Stimulated activated CD4-positive, alpha-beta T cell treated with anti-CD3 and anti-CD28 coated beads, Interleukin-12 subunit alpha, Interleukin-12 subunit beta, amount 100 ng/mL, for 24 hours (primary cell): ENCODE results near the gene KRTAP10-8.
"Not testable (repeated sequence)": the region's sequence is repeated elsewhere in the genome, so short reads cannot be mapped to it uniquely, and the experiment has no call there.

Source experiments
- DNase-seq, 2 experiments: peaks; one replicate each; pipeline ENCODE4 v3.0.0-alpha.2; 2020; ENCODE audit warnings: low read depth in 2 of 2

Gene KRTAP10-8

GRCh38 chr21:44612029-44612486, at the start of gene KRTAP10-8:
TSS of gene KRTAP10-8 (plus strand) at chr21:44612079. CDS start at chr21:44612101, 22 bp downstream.
- no peak for DNase-seq

DNA sequence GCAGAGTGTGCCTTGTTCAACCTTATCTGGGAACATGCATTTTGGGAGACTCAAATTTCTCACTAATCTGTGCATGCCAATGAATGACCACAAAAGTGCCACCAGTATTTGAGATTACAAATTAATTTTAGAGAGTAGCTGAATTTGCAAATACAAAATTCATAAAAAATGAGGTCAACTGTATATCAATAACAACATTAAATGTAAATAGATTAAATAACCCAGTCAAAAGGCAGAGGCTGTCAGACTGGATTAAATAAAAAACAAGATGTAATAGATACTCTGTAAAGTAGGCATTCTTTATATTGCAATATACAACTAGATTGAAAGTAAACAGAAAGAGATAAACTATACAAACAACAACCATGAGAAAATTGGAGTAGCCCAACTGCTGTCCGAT, 47.8 kb upstream of the KRTAP10-8 start:
- DNase-seq, result no peak

GRCh38 chr21:44564886-44565598, 46.8 kb upstream of the KRTAP10-8 start:
- DNase-seq, result no peak

DNA sequence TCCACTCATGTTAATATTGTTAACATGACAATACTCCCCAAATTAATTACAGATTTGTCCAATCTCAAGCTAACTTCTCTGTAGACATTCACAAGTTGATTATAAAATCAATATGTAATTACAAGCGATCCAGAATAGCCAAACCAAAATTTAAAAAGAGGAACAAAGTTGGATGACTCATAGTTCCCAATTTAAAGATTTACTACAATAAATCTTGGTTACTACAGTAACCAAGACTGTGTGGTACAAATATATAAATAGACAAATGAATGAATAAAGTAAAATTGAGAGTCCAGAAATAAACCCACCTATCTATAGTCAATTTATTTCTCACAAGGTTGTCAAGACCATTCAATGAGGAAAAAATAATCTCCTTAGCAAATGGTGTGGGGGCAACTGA, 45.5 kb upstream of the KRTAP10-8 start:
- DNase-seq, result no peak

DNA sequence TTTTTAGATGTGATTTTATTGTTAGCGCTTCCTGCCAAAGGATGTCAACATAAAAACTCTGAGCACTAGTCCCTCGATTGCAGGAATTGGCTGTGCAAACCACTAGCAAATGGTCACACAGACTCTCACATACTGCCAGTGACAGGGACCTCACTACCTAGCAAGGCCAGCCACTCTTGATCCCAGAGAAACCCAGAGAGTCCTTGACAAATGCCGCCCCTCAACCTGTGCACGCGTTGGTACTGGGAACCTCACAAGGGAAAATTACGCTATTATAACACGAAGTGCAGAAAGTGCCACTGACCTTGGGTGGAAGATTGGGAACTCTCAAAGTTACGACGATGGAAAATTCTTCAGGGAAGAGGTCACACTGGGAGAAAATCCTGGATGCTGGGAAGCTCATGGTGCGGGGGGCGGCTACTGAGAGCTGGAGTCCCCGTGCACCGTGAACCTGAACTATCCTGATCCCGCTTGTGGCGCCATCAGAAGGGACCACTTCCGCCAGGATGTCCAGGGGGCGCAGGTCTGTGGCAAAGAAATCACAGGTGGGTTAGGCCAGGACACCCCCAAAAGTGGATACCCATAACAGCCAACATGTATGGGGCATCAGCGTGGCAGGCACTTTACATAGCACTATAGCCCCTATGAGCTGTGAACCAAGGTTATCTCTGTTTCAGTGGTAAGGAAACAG, 44.3 kb upstream of the KRTAP10-8 start:
- DNase-seq, result no peak

- no peak for DNase-seq
Measured at GRCh38 chr21:44568261-44568660, 43.6 kb upstream of the KRTAP10-8 start.

- no peak for DNase-seq
Measured at GRCh38 chr21:44568667-44569556, 43.0 kb upstream of the KRTAP10-8 start.

GRCh38 chr21:44569861-44570517, 41.9 kb upstream of the KRTAP10-8 start:
- DNase-seq, result no peak

DNA sequence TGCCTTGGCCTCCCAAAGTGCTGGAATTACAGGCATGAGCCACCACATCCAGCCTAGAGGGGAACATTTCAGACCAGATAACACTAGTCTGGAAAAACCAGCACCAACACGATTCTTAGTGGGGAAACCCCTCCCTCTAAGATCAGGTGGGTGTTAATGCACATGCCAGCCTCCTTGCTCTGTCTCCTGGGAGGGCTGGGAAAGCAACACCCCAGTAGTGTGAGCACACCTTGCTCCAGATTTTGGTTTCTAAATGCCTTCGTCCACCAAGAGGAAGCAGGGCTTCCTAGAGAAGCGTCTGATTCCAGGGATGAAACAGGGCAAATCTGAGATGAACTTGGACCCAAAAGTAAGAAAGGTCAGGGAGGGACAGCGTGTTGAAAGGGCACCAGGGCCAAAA, 40.6 kb upstream of the KRTAP10-8 start:
- no peak for DNase-seq

- no peak for DNase-seq
Measured at GRCh38 chr21:44571844-44572782, 39.8 kb upstream of the KRTAP10-8 start.

DNA sequence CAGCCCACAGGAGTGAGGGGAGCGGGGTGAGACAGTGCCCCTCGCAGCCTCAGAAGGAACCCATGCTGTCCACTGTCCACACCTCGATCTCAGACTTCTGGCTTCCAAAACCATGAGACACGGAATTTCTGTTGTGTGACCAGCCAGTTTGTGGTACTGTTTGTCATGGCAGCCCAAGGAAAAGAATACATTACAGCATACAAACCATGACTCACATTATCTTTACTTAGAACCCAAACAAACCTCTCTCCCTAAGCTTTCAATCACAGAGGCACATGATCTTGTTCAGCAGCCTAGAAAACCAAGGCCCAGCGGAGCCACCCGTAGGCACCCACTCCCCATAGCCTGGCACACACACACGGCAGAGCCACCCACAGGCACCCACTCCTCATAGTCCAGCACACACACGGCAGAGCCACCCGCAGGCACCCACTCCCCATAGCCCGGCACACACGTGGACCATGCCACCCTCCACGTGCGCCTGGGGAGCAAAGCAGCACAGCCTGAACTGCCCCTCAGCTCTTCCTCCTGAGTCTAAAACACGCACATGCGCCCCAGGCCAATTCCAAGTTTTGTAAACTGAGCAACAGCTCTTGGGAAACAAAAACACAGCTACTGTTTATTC, 38.8 kb upstream of the KRTAP10-8 start:
- no peak for DNase-seq

DNA sequence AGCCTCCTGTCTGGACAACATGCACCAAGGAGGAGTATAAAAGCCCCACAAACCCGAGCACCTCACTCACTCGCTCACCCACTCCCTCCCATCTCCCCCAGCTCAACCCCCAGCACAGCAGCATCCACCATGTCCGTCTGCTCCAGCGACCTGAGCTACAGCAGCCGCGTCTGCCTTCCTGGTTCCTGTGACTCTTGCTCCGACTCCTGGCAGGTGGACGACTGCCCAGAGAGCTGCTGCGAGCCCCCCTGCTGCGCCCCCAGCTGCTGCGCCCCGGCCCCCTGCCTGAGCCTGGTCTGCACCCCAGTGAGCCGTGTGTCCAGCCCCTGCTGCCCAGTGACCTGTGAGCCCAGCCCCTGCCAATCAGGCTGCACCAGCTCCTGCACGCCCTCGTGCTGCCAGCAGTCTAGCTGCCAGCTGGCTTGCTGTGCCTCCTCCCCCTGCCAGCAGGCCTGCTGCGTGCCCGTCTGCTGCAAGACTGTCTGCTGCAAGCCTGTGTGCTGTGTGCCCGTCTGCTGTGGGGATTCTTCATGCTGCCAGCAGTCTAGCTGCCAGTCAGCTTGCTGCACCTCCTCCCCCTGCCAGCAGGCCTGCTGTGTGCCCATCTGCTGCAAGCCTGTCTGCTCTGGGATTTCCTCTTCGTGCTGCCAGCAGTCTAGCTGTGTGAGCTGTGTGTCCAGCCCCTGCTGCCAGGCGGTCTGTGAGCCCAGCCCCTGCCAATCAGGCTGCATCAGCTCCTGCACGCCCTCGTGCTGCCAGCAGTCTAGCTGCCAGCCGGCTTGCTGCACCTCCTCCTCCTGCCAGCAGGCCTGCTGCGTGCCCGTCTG, 38.0 kb upstream of the KRTAP10-8 start, which contains the start of gene KRTAP10-4:
KRTAP10-4 (plus strand) TSS at position 100 of the 827 bp plus-strand sequence; CDS start at position 130, 30 bp downstream.
- DNase-seq, result not testable (repeated sequence)

DNA sequence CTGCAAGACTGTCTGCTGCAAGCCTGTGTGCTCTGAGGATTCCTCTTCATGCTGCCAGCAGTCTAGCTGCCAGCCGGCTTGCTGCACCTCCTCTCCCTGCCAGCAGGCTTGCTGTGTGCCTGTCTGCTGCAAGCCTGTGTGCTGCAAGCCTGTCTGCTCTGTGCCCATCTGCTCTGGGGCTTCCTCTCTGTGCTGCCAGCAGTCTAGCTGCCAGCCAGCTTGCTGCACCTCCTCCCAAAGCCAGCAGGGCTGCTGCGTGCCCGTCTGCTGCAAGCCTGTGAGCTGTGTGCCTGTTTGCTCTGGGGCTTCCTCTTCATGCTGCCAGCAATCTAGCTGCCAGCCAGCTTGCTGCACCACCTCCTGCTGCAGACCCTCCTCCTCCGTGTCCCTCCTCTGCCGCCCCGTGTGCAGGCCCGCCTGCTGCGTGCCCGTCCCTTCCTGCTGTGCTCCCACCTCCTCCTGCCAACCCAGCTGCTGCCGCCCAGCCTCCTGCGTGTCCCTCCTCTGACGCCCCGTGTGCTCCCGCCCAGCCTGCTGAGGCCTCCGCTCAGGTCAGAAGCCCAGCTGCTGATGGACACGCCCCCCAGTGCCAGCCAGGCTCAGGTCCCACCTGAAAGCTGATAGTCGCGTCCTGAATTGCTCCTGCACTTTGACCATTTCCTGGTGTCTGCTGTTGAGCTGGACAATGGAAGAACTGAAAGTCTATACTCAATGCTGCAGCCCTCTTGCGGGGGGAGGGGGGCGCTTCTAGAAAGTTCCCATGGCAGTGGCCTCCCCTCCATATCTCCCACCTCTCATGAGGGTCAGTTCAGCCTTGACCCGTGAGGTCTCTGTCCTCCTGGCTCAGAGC, 37.2 kb upstream of the KRTAP10-8 start:
- DNase-seq, result no peak

- no peak for DNase-seq
Measured at GRCh38 chr21:44575307-44576024, 36.4 kb upstream of the KRTAP10-8 start.

- DNase-seq, result no peak
Measured at GRCh38 chr21:44576025-44576420, 35.9 kb upstream of the KRTAP10-8 start.

DNA sequence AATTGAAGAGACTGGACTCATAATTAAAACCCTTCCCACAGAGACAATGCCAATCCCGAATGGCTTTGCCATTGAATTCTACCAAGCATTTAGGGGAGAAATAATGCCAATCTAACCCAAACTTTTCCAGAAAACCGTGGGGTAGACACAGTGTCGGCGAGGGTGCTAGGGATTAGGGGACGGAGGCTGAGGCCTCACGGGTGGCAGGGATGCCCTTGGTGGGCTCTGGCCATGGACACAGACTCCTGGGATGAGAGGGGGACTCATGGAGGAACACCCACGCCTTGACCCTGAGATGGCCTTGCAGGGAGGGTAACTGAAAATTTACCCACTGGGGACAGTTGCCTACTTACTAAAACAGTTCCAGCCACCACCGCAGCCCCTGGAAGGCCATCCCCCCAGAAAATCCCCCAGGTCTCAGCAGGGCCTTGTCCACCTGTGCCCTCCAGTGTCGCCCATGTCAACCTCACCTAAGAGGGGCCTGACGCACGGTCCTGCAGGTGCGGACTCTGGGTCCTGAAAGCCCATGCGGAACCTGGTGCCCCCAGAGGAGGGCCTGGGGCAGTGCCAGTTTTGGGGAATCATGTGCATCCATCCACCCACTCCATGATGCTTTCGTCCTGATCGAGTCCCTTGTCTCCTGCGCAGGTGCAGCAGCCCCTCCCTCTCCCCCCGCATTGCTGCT, 33.4 kb upstream of the KRTAP10-8 start:
- DNase-seq, result no peak
